Adrenal gland (tissue), 5 donors: Measurements from ENCODE around the gene THBS3.

Experiments
- CTCF ChIP-seq, 6 experiments: fragments of 450-650 bp in 4 of 6; fragments of 200-600 bp in 2 of 6; sonication (generic) in 1 of 6; IDR thresholded peaks; 1 replicate in 5 of 6; 2 replicates in 1 of 6; pipeline versions ENCODE4 v1.5.1 to v1.8.0; 2016 to 2021; ENCODE audit warnings: antibody characterized with exemption in 6 of 6, mild to moderate bottlenecking in 2 of 6, moderate library complexity in 1 of 6
- POLR2A ChIP-seq, 2 donors: fragments of 450-650 bp; IDR thresholded peaks; one replicate each; pipeline ENCODE4 v1.6.1; 2017; ENCODE audit warnings: antibody characterized with exemption in 2 of 2, mild to moderate bottlenecking in 2 of 2, moderate library complexity in 1 of 2
- donor health status: DM: no; HTN: no; CAD: no.

- no peak for TF ChIP-seq CTCF (IDR thresholded peaks at IDR 0.05)
- TF ChIP-seq POLR2A (IDR thresholded peaks at IDR 0.05) = no peak
These were observed 15.1 kb downstream of the THBS3 start for GRCh38 chr1:155192346-155193274.
